ENCODE results near the gene FUT3. TPM values are rescaled to one million over a fixed set of nuclear protein-coding genes. Genes with fewer than 3 reads are reported as not detected.
A peak's percentile ranks its signal among the peaks of the same experiment; 100 is the strongest.

FUT3 gene
- total RNA-seq, 2 experiments from 2014 or later, result 0.61 to 0.85 TPM

- H3K9me3 Mint-ChIP-seq, result no peaks in the 10 kb centered on the region
- H3K9me3 ChIP-seq (ENCODE audit: control insufficient read depth in 1 of 2, insufficient read depth in 1 of 2, low read length in 2 of 2), result no peaks in the 10 kb centered on the region
- peaks cover 6% of the 10 kb centered on the region for H3K4me1 Mint-ChIP-seq (ENCODE audit: low read depth)
- H3K36me3 ChIP-seq (ENCODE audit: insufficient read depth, low read length), result peaks cover 30% of the 10 kb centered on the region
- H3K4me3 Mint-ChIP-seq, result no peak overlapping the region
- H3K4me3 ChIP-seq (ENCODE audit: low read length), result no peak overlapping the region
- H3K4me1 ChIP-seq (ENCODE audit: insufficient read depth, low read length), result peaks cover 18% of the 10 kb centered on the region
- ChIA-PET CTCF (no interaction called here), POLR2A (no interaction called here)
- intact Hi-C loops (cut with DNase I, micrococcal nuclease), result no loop called here
- DNase-seq, result no peak
- TF ChIP-seq, protein P1, sequence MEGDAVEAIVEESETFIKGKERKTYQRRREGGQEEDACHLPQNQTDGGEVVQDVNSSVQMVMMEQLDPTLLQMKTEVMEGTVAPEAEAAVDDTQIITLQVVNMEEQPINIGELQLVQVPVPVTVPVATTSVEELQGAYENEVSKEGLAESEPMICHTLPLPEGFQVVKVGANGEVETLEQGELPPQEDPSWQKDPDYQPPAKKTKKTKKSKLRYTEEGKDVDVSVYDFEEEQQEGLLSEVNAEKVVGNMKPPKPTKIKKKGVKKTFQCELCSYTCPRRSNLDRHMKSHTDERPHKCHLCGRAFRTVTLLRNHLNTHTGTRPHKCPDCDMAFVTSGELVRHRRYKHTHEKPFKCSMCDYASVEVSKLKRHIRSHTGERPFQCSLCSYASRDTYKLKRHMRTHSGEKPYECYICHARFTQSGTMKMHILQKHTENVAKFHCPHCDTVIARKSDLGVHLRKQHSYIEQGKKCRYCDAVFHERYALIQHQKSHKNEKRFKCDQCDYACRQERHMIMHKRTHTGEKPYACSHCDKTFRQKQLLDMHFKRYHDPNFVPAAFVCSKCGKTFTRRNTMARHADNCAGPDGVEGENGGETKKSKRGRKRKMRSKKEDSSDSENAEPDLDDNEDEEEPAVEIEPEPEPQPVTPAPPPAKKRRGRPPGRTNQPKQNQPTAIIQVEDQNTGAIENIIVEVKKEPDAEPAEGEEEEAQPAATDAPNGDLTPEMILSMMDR (IDR thresholded peaks at IDR 0.05), result no peak
- peaks cover 24% of the 10 kb centered on the region for H3K36me3 Mint-ChIP-seq (ENCODE audit: low read depth)
- no peaks in the 10 kb centered on the region for H3K27me3 ChIP-seq (ENCODE audit: control insufficient read depth in 1 of 2, insufficient read depth in 2 of 2, low read length in 2 of 2)
- no peak overlapping the region for H3K27ac Mint-ChIP-seq
- ATAC-seq (ENCODE audit: poor library complexity), result no peak
- no peaks in the 10 kb centered on the region for H3K27me3 Mint-ChIP-seq
- no peak overlapping the region for H3K27ac ChIP-seq (ENCODE audit: low read depth in 1 of 2, low read length in 2 of 2)
Measured at GRCh38 chr19:5897189-5897969, 46.1 kb upstream of the FUT3 start.

- Mint-ChIP-seq H3K9me3 (no peaks in the 10 kb centered on the region), H3K4me1 (ENCODE audit: low read depth) (peaks cover 6% of the 10 kb centered on the region), H3K27ac (no peak overlapping the region), H3K27me3 (no peaks in the 10 kb centered on the region), H3K36me3 (ENCODE audit: low read depth) (peaks cover 24% of the 10 kb centered on the region), H3K4me3 (no peak overlapping the region)
- Histone ChIP-seq H3K4me3 (ENCODE audit: low read length) (no peak overlapping the region), H3K4me1 (ENCODE audit: insufficient read depth, low read length) (peaks cover 23% of the 10 kb centered on the region), H3K36me3 (ENCODE audit: insufficient read depth, low read length) (peaks cover 30% of the 10 kb centered on the region), H3K27me3 (ENCODE audit: control insufficient read depth in 1 of 2, insufficient read depth in 2 of 2, low read length in 2 of 2) (no peaks in the 10 kb centered on the region), H3K27ac (ENCODE audit: low read depth in 1 of 2, low read length in 2 of 2) (no peak overlapping the region), H3K9me3 (ENCODE audit: control insufficient read depth in 1 of 2, insufficient read depth in 1 of 2, low read length in 2 of 2) (peaks cover 0 to 7% of the 10 kb centered on the region in 2 experiments)
- no peak for DNase-seq
- CTCF ChIA-PET, result no interaction called here
- TF ChIP-seq, protein P1 (IDR thresholded peaks at IDR 0.05), result no peak
- no peak for ATAC-seq (ENCODE audit: poor library complexity)
- POLR2A ChIA-PET, result no interaction called here
- intact Hi-C loops (cut with DNase I, micrococcal nuclease), result no loop called here
Measured at GRCh38 chr19:5896365-5897076, 45.3 kb upstream of the FUT3 start.

- Histone ChIP-seq H3K27me3 (ENCODE audit: control insufficient read depth in 1 of 2, insufficient read depth in 2 of 2, low read length in 2 of 2) (no peaks in the 10 kb centered on the region), H3K4me3 (ENCODE audit: low read length) (no peak overlapping the region), H3K9me3 (ENCODE audit: control insufficient read depth in 1 of 2, insufficient read depth in 1 of 2, low read length in 2 of 2) (peaks cover 0 to 7% of the 10 kb centered on the region in 2 experiments), H3K27ac (ENCODE audit: low read depth in 1 of 2, low read length in 2 of 2) (no peak overlapping the region), H3K4me1 (ENCODE audit: insufficient read depth, low read length) (peaks cover 18% of the 10 kb centered on the region), H3K36me3 (ENCODE audit: insufficient read depth, low read length) (peaks cover 30% of the 10 kb centered on the region)
- Mint-ChIP-seq H3K4me3 (peak overlapping the region; percentile 38), H3K27me3 (no peaks in the 10 kb centered on the region), H3K4me1 (ENCODE audit: low read depth) (peaks cover 1% of the 10 kb centered on the region), H3K9me3 (no peaks in the 10 kb centered on the region), H3K27ac (no peak overlapping the region), H3K36me3 (ENCODE audit: low read depth) (peaks cover 18% of the 10 kb centered on the region)
- ChIA-PET CTCF (no interaction called here), POLR2A (no interaction called here)
- TF ChIP-seq, protein P1 (IDR thresholded peaks at IDR 0.05), result no peak
- ATAC-seq (ENCODE audit: poor library complexity) (no peak), DNase-seq (no peak)
- intact Hi-C loops (cut with DNase I, micrococcal nuclease), result no loop called here
Measured at GRCh38 chr19:5895890-5896289, 44.6 kb upstream of the FUT3 start.

Measured in CD4-positive, alpha-beta T cell (primary cell).